SK-N-SH (cell line): ENCODE data around the gene RGS6. TPM values are rescaled to one million over a fixed set of nuclear protein-coding genes. Genes with fewer than 3 reads are reported as not detected.

Source experiments
- CTCF ChIA-PET: fragments of 300-600, 350-600 bp; formaldehyde crosslinking; extraction: SDS; loops from one replicate; lab custom pipeline; 2021; lab: Yijun Ruan, JAX
- POLR2A ChIA-PET: fragments of 350-600 bp; sonication (Branson Sonifier 250); formaldehyde crosslinking; extraction: SDS; loops from one replicate; lab custom pipeline; 2020; ENCODE audit warnings: antibody characterized with exemption, inconsistent platforms; lab: Yijun Ruan, JAX
- DNase-seq: peaks from one replicate; pipeline ENCODE4 v3.0.0; 2012
- H2AFZ ChIP-seq: fragments of 200-600 bp; sonication (generic); 2 replicates; pipeline ENCODE4 v1.8.1; 2016; ENCODE audit warnings: antibody characterized with exemption, mild to moderate bottlenecking, low read depth
- H3F3A ChIP-seq: fragments of 200-600 bp; sonication (generic); replicated peaks from 2 replicates; pipeline ENCODE3; 2016; ENCODE audit warnings: antibody characterized with exemption, mild to moderate bottlenecking; ENCODE audit not compliant: insufficient read depth
- H3K27ac ChIP-seq, 2 experiments: fragments of 200-500 bp in 1 of 2; fragments of 200-600 bp in 1 of 2; sonication (Bioruptor generic) in 1 of 2; sonication (generic), shearing (Covaris generic) in 1 of 2; 2 replicates each; pipeline versions ENCODE4 v1.5.1 to v1.6.1; 2014 to 2016; ENCODE audit warnings: low read depth in 2 of 2, inconsistent platforms in 1 of 2, low read length in 1 of 2, mild to moderate bottlenecking in 1 of 2, mixed read lengths in 1 of 2
- H3K27me3 ChIP-seq: fragments of 200-600 bp; sonication (generic), shearing (Covaris generic); 2 replicates; pipeline ENCODE4 v1.6.1; 2016; ENCODE audit warnings: mixed run types; ENCODE audit not compliant: insufficient read depth
- H3K36me3 ChIP-seq, 2 experiments: fragments of 200-500 bp in 1 of 2; fragments of 200-600 bp in 1 of 2; sonication (Bioruptor generic) in 1 of 2; sonication (generic) in 1 of 2; replicated peaks in 1 of 2; 2 replicates each; pipeline versions ENCODE3 to v1.5.1; 2014 to 2016; ENCODE audit warnings: low read length in 1 of 2, mild to moderate bottlenecking in 1 of 2; ENCODE audit not compliant: insufficient read depth in 2 of 2, control insufficient read depth in 1 of 2
- H3K4me1 ChIP-seq, 2 experiments: fragments of 200-500 bp in 1 of 2; fragments of 200-600 bp in 1 of 2; sonication (Bioruptor generic) in 1 of 2; sonication (generic), shearing (Covaris generic) in 1 of 2; 2 replicates each; pipeline versions ENCODE4 v1.5.1 to v1.6.1; 2014 to 2016; ENCODE audit warnings: low read depth in 1 of 2, low read length in 1 of 2, mixed run types in 1 of 2; ENCODE audit not compliant: insufficient read depth in 2 of 2, control insufficient read depth in 1 of 2
- H3K4me2 ChIP-seq: fragments of 200-600 bp; sonication (generic), shearing (Covaris generic); 2 replicates; pipeline ENCODE4 v1.6.1; 2017; ENCODE audit warnings: mixed run types
- H3K4me3 ChIP-seq, 2 experiments: fragments of 200-500 bp in 1 of 2; fragments of 200-600 bp in 1 of 2; sonication (Bioruptor generic) in 1 of 2; sonication (generic), shearing (Covaris generic) in 1 of 2; 2 replicates each; pipeline versions ENCODE4 v1.5.1 to v1.8.1; 2014 to 2016; ENCODE audit warnings: low read depth in 2 of 2, inconsistent platforms in 1 of 2, low read length in 1 of 2, mild to moderate bottlenecking in 1 of 2, mixed read lengths in 1 of 2, moderate library complexity in 1 of 2
- H3K79me2 ChIP-seq: fragments of 200-600 bp; sonication (generic); 2 replicates; pipeline ENCODE4 v1.8.1; 2017; ENCODE audit warnings: mild to moderate bottlenecking; ENCODE audit not compliant: insufficient read depth
- H3K9ac ChIP-seq: fragments of 200-600 bp; sonication (generic); 2 replicates; pipeline ENCODE4 v1.6.1; 2017; ENCODE audit warnings: mixed run types
- H3K9me2 ChIP-seq: fragments of 200-600 bp; sonication (generic); 2 replicates; pipeline ENCODE4 v1.6.1; 2017; ENCODE audit warnings: mixed run types
- H3K9me3 ChIP-seq: fragments of 200-600 bp; sonication (generic); 2 replicates; pipeline ENCODE4 v1.6.1; 2017; ENCODE audit warnings: mixed run types, mild to moderate bottlenecking, moderate library complexity
- H4K20me1 ChIP-seq: fragments of 200-600 bp; sonication (generic); 2 replicates; pipeline ENCODE4 v1.6.1; 2017; ENCODE audit warnings: mild to moderate bottlenecking, mixed run types; ENCODE audit not compliant: insufficient read depth
- CHD2 ChIP-seq: fragments of 150-350 bp; IDR thresholded peaks from 2 replicates; pipeline ENCODE4 v1.6.1; 2018; ENCODE audit warnings: low read length; ENCODE audit not compliant: partially characterized antibody
- EZH2phosphoT487 ChIP-seq: fragments of 200-600 bp; sonication (generic); IDR thresholded peaks from 2 replicates; pipeline ENCODE4 v1.6.1; 2017; ENCODE audit warnings: low read depth, mixed run types, mild to moderate bottlenecking, antibody characterized with exemption, moderate library complexity, borderline replicate concordance
- FOXM1 ChIP-seq: IDR thresholded peaks from 2 replicates; pipeline ENCODE4 v1.4.0; 2012; ENCODE audit warnings: low read depth, mild to moderate bottlenecking
- GABPA ChIP-seq: IDR thresholded peaks from 2 replicates; pipeline ENCODE4 v1.4.0; 2012; ENCODE audit warnings: low read depth, mild to moderate bottlenecking
- IRF3 ChIP-seq: fragments of 150-350 bp; IDR thresholded peaks from 2 replicates; pipeline ENCODE4 v1.6.1; 2016; ENCODE audit warnings: mild to moderate bottlenecking, low read depth, low read length
- JUND ChIP-seq: IDR thresholded peaks from 2 replicates; pipeline ENCODE4 v1.4.0; 2012
- MXI1 ChIP-seq: IDR thresholded peaks from 2 replicates; pipeline ENCODE4 v1.6.1; 2012; ENCODE audit warnings: mild to moderate bottlenecking, low read depth, low read length, improper control_type of control experiment
- POLR2AphosphoS5 ChIP-seq: IDR thresholded peaks from 2 replicates; pipeline ENCODE4 v1.6.1; 2012; ENCODE audit warnings: low read depth, low read length
- RAD21 ChIP-seq: IDR thresholded peaks from 2 replicates; pipeline ENCODE4 v1.6.1; 2012; ENCODE audit warnings: mild to moderate bottlenecking, low read length
- RCOR1 ChIP-seq: fragments of 150-350 bp; IDR thresholded peaks from 2 replicates; pipeline ENCODE4 v1.6.1; 2017; ENCODE audit warnings: antibody characterized with exemption, low read length
- RXRA ChIP-seq: IDR thresholded peaks from 2 replicates; pipeline ENCODE4 v1.4.0; 2012; ENCODE audit warnings: low read depth, mild to moderate bottlenecking, borderline replicate concordance
- SMC3 ChIP-seq: IDR thresholded peaks from 2 replicates; pipeline ENCODE4 v1.6.1; 2012; ENCODE audit warnings: low read depth, low read length, improper control_type of control experiment
- TAF1 ChIP-seq: IDR thresholded peaks from 2 replicates; pipeline ENCODE4 v1.6.1; 2012; ENCODE audit warnings: low read depth, mild to moderate bottlenecking, low read length, moderate library complexity, borderline replicate concordance
- TCF12 ChIP-seq: IDR thresholded peaks from 2 replicates; pipeline ENCODE4 v1.4.0; 2012
- USF2 ChIP-seq: fragments of 150-350 bp; IDR thresholded peaks from 2 replicates; pipeline ENCODE4 v1.6.1; 2017; ENCODE audit warnings: antibody characterized with exemption, low read length, low read depth, borderline replicate concordance
- YY1 ChIP-seq: IDR thresholded peaks from 2 replicates; pipeline ENCODE4 v1.4.0; 2012; ENCODE audit warnings: low read depth, mild to moderate bottlenecking
- ZBTB33 ChIP-seq: IDR thresholded peaks from 2 replicates; pipeline ENCODE4 v1.4.0; 2012; ENCODE audit warnings: low read depth, borderline replicate concordance
- WGBS: methylation state at CpG from one replicate; pipeline ENCODE4 v1.1.6; 2017; ENCODE audit warnings: low lambda C conversion rate; 5-methylcytosine and 5-hydroxymethylcytosine counted together
- polyA plus RNA-seq, 3 experiments: library from polyadenylated mRNA; depleted of rRNA; stranded (reverse); fragments of >200 nt; gene quantifications; 2 replicates each; pipeline ENCODE4 v1.2.3, GENCODE V29; 2012

Gene RGS6
- polyA plus RNA-seq, 1 of the 3 experiments (the other 2 are of a cell fraction) = not detected

- Histone ChIP-seq H3K4me3 (no peak overlapping the region), H3K4me2 (no peak overlapping the region), H4K20me1 (no peaks in the 10 kb centered on the region), H3K9ac (no peak overlapping the region), H3K9me3 (no peaks in the 10 kb centered on the region), H3K9me2 (no peaks in the 10 kb centered on the region), H3F3A (no peaks in the 10 kb centered on the region), H3K27ac (no peak overlapping the region), H3K79me2 (no peaks in the 10 kb centered on the region), H2AFZ (no peak overlapping the region), H3K27me3 (no peaks in the 10 kb centered on the region), H3K4me1 (0 out of 4 replicates have a peak, but pooled peaks cover 0 to 9% of the 10 kb centered on the region in 2 experiments), H3K36me3 (no peaks in the 10 kb centered on the region)
- ChIA-PET CTCF (no interaction called here), POLR2A (no interaction called here)
- no peak for TF ChIP-seq MXI1
- TF ChIP-seq ZBTB33 = no peak
- TF ChIP-seq GABPA = no peak
- no peak for TF ChIP-seq TCF12
- no peak for TF ChIP-seq RAD21
- no peak for TF ChIP-seq TAF1
- no peak for TF ChIP-seq FOXM1
- no peak for TF ChIP-seq POLR2AphosphoS5
- TF ChIP-seq CHD2 = no peak
- TF ChIP-seq USF2 = no peak
- no peak for TF ChIP-seq YY1
- no peak for TF ChIP-seq EZH2phosphoT487
- no peak for TF ChIP-seq RXRA
- TF ChIP-seq SMC3 = no peak
- no peak for TF ChIP-seq RCOR1
- TF ChIP-seq IRF3 = no peak
- TF ChIP-seq JUND = no peak
- 19% methylated on average over 9 of the region's 9 CpGs for WGBS
- no peak for DNase-seq
Measured at GRCh38 chr14:72314808-72315435, 382.7 kb downstream of the RGS6 start.
